NCI-H2171 (cell line): Measurements from ENCODE around the gene GLP1R.
A peak's percentile ranks its signal among the peaks of the same experiment; 100 is the strongest.

Experiments used
- DNase-seq: peaks from one replicate; lab custom pipeline; 2025; lab: John Stamatoyannopoulos, UW

The GLP1R gene

DNA sequence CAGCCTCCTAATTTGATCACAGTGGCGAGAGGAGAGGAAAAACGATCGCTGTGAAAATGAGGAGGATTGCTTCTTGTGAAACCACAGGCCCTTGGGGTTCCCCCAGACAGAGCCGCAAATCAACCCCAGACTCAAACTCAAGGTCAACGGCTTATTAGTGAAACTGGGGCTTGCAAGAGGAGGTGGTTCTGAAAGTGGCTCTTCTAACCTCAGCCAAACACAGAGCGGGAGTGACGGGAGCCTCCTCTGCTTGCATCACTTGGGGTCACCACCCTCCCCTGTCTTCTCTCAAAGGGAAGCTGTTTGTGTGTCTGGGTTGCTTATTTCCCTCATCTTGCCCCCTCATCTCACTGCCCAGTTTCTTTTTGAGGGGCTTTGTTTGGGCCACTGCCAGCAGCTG, 37.7 kb downstream of the GLP1R start:
- no peak for DNase-seq

DNA sequence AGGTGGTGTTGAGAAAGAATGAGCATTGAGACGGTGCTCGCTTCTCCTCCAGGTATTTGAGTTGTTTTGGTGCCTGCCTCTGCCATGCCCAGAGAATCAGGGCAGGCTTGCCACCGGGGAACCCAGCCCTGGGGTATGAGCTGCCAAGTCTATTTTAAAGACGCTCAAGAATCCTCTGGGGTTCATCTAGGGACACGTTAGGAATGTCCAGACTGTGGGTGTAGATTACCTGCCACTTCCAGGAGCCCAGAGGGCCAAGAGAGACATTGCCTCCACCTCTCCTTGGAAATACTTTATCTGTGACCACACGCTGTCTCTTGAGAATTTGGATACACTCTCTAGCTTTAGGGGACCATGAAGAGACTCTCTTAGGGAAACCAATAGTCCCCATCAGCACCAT, 38.1 kb downstream of the GLP1R start:
- no peak for DNase-seq

DNA sequence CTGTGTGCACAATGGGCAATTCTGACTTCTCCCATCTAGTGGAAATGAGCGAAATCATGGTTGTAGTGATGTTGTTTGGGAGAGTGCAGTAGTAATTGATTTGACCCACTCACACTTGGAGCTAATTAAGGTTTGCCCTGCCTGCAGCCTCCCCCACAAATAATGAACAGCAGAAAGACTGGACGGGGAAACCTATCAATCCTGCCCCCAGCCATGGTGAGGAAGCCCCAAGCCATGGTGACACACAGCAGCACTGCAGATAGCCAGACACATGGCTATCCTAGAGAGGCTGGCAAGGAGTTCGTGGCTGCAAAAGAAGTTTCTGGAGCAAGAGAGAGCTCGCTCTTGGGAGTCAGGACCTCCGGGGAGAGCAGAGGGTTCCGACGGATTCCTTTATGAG, 38.6 kb downstream of the GLP1R start:
- no peak for DNase-seq

DNA sequence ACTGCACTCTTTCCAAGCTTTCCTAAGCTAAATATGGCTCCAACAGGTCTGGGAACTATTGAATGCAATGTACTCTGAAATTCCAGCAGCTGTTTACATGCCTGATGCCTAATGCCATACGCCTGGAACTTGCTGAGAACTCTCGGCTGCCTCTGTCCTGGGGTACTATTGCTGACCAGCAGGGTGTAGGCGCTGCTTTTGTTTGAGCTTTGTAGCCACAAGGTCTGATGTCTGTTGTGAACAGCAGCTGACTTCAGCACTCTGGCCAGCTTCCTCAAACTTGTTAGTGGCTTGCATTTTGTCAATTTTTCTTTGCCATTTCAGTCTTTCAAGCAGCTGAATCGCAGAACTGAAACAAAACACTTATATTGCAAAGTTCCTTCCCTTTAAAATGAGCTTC, 39.8 kb downstream of the GLP1R start:
- DNase-seq = no peak

DNA sequence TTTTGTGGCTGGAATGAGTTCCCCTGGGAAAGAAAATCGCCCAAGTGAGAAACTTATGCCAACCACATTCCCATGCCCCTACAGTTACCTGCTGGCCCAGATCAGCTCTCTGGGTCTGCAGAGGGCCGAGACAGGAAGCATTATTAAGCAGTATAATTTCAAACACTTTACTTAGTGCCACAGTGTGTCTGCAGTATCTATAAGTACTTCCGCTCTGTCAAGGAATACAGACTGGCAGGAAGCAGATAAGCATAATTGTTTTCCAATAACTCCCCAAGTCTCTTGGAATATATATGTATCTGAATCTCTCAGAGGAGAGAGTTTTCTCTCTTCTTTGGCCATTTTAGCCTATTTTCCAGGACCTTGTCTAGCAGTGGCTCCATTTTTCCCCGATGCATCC, 41.5 kb downstream of the GLP1R start:
- no peak for DNase-seq

DNA sequence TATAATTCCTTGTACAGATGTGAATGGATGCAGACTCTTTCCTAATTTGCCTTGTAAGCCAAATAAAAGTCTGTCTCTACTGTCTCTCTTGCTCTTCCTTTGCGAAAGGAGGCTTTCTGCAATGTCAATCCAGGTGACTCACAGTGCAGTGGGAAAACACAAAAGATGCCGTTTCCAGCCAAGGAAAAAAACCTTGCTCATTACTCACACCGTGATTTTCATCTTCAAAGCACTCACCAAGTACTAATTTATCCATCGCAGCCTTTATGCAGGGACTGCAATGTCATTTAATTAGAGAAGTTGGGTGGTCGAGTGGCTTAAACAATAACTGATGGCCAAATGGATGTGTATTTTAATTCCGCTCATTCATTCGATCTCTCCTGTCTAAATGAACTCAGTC, 42.6 kb downstream of the GLP1R start:
- no peak for DNase-seq

DNA sequence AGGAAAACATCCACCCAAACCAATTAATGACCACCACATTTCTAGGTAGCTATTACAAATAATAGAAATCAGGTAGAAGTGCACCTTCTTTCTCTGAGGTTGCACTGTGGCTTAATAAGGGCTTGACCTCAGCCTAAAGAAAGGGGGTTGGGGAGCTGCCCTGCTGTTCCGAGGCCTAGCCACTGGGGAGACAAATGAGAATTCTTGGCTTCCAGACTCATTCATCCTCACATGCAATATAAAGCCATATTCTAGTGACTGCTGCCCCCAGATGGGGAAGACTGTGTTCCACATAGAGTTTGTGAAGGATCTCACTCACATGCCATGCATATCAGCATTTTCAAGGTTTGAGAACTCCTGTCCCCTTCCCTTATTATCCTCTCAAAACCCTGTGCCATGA, 43.5 kb downstream of the GLP1R start:
- no peak for DNase-seq

DNA sequence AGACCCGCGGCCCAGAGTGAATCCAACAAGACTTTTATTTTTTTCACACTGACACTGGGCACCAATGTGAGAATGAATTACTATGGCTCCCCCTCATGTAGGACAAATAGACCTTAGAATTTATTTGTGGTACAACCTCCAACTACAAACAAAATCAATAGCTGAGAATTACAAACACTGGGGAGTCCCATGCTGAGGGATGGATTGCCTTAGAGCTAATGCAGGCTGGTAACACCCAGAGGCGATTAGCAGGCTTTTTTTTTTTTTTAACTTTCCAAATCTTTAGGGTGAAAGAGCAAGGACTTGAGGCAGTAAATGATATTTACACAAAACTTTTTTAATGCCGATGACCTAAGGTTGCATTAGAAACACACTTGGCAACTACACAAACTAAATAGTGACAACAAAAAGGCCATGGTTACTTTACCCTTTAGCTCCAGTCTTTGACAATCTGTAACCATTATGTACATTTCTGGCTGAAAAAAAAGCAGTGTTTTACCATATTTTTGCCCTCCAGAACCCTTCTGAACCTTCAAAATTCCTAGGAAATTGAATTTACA, 44.6 kb downstream of the GLP1R start:
- DNase-seq = no peak

DNA sequence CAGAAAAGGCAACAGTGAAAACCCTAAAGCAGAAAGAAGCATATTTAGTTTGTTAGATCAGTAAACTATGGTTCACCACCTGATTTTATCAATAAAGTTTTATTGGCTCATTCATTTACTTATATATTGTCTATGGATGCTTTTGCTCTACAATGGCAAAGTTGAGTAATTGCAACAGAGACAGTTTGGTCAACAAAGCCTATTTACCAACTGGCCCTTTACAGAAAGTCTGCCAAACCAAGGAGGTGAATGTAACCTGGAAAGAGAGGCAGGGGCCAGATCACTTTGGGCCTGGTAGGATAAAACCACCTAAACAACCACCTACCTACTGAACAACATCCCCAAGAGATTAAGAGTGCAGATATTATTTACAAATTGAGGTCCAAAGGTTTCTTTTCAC, 47.0 kb downstream of the GLP1R start:
- no peak for DNase-seq

DNA sequence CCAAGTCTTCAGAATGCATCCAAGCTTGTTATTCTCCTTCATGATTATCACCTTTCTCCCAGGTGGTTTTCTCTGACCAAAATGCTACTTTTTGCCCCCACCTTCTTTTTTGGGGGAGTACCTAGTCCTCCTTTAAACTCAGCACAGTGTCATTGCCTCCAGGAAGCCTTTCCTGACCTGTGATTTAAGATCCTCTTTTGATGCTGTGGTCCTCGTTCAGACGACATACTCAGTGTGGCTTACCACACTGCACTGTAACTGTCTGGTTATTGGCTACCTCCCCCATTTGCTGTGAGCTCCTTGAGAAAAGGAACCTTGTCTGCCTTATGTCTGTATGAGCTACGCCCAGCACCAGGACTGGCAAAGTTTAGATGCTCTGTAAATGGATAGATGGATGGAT, 51.8 kb downstream of the GLP1R start:
- DNase-seq = no peak

DNA sequence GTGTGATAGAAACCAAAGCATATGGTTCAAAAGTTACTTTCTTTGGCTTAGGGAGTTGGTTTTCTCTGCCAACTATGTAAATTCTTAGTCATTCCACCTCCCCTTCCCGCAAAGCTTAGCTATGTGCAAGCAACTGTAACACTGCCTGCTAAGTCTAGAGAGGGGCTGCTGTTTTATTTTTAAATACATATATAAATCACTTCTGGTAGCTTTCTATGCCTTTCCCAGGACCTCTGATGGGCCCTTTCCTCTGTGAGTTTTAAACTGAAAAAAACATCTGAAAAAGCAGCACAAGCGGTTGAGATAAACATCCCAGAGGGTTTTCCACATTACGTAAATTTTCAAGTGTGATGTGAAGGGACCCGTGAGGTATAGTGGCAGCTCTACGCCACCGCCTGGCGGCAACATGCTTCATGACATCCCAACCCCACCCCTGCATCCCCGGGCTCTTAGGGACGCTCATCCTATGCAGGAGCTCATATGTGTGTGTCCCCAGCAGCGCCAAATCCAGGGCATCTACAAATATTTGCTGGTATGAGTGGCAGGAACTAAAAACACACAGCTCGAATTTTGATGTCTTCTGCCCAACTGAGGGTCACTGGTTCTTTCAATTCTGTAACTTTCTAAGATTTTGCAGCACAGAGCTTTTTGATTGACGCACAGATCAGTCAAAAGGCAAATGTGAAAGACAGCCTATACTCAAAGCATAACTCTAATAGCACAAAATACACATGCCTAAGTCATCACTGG, 53.7 kb downstream of the GLP1R start:
- no peak for DNase-seq

DNA sequence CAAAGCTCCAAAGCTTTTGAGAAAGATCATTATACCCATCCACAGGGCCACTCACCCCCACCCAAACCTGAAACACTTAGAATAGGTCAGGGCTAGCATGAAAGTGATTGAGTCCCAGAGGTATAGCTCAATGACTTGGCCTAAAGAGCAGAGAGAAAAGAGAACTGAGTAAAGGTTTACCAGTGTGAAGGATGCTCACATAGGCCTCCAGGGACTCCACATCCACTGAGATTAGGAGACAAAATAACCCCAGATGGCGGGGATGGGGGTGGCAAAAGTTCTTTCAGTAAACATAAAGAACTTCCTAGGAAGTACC, 54.2 kb downstream of the GLP1R start:
- no peak for DNase-seq

DNA sequence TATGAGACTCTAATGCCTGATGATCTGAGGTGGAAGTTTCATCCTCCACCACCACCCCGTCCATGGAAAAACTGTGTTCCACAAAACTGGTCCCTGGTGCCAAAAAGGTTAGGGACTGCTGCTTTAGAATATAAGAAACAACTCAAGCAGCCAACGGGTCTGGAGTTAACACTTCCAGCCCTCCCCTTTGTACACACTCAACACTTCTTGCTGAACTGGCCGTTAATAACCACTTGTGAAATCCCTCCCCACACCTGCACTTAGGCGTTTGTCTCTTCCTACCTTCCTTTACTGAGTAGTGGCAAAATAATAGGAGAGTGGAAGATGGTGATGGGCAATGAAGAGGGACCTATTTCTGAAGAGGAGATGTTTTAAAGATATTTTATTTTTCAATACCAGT, 55.9 kb downstream of the GLP1R start:
- no peak for DNase-seq

DNA sequence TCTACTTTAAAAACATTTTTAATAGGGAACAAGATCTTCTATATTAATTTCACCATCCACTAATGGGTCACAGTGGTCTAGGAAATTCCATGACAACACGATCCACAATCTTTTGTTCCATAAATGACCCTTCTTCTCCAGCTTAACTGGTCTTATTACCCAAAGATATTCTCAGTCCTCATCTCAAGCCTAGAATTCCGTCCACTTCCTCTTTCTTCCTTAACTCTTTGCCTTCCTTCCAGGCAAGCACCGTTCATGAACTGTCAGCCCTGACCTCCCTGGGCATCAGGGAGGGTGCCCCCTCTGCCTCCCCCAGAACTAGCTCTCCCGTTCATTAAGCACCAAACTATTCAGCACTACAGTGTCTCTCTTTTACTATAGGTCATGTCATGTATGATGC, 58.5 kb downstream of the GLP1R start:
- no peak for DNase-seq

DNA sequence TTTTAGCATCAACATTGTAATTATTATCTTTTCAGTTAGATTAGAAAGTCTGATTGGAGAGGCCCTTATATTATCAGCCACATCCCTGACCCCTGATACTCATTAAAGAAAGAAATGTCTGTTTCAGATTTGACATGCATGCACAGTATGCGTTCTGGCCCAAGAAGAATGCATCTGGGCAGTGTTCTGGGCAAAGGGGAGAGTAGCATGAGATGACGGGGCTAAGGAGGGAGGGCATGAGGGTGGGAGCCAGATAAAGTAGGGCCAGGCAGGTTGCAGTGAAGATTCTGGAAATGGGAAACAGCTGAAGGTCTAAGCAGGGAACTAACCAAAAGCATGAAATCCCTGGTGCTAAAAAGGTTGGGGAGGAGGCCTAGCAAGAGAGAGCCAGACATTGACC, 59.1 kb downstream of the GLP1R start:
- no peak for DNase-seq

DNA sequence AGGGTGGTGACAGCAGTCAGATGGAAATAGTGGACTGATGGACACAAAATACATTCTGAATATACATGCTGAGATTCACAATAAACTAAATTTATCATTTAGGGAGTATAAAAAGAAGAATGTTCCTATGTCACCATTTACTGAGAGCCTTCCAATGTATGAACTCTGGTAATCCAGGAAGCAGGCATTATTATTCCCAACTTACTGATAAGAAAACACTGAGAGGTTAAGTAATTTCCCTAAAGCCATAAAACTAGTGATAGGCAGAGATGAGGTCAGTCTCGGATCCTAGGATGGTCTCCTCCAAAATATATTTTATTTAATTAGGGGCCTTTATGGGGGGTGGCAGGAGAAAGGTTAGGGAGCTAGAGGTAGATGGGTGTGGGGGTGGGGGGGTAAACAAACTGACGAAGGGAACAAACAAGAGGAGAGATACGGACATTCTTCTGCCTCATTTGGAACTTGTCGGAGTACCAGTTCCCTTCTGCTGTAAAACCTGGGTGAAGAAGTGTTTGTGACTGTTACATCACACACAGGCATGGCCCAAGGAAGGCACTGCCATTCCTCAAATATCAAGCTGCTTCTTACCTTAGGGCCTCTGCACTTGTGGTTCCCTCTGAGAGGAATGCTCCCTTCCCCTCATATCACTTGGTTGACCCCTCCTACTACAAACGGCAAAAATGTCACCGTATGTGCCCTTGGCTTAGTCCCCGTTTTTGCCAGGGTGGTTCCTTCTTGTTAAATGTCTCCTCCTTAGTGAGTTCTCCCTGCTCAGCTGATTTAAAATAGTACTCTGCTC, 59.7 kb downstream of the GLP1R start:
- DNase-seq = no peak

DNA sequence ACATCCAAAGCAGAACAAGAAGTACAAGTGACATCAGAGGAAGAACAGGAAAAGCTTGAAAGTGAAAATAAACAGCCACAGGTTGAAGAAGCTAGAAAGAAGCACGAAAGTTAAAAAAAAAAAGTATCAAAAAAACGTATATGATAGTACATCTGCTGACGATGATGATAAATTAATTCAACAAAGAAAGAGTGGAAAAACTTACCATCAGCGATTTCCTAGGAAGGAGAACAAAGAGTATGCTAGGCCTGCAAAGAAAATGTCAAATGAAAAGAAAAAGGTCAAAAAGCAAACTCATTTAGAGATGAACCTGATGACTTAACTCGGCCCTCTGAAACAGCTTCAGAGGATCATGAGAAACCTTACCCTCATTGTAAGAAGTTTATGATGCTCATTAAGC, 62.7 kb downstream of the GLP1R start:
- no peak for DNase-seq

DNA sequence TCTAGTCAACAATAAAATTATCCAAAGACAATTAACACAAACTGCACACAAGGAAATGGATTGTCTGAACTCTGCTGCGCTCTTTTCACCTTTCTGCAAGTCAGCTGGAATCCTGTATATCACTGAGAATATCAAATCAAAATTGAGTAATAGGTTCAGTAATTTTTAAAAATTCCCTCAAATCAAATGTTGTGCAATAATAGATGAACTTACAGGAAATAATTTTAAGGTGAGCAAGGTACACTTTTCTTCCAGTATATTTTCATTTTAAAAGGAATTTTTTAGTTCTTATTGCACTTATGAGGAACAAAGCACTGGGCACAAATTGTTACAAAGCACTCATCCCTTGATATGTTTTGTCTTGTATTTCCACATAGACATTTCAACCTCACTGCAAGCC, 65.2 kb downstream of the GLP1R start:
- DNase-seq = no peak

DNA sequence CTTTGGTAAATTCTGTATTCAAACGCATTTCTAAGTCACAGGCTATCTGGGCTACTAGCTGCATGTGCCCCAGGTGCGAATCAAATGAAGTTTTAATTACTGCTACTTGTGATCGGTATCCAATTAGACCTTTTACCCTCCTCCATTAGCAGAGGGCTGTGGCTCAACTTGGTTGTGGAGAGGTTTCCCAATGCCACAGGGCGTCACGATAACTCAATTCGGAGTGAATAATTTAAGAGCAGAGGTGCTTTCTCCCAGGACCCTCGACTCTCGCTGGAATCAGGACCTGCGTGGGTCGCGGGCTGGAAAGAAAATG, 65.8 kb downstream of the GLP1R start:
- DNase-seq = no peak

DNA sequence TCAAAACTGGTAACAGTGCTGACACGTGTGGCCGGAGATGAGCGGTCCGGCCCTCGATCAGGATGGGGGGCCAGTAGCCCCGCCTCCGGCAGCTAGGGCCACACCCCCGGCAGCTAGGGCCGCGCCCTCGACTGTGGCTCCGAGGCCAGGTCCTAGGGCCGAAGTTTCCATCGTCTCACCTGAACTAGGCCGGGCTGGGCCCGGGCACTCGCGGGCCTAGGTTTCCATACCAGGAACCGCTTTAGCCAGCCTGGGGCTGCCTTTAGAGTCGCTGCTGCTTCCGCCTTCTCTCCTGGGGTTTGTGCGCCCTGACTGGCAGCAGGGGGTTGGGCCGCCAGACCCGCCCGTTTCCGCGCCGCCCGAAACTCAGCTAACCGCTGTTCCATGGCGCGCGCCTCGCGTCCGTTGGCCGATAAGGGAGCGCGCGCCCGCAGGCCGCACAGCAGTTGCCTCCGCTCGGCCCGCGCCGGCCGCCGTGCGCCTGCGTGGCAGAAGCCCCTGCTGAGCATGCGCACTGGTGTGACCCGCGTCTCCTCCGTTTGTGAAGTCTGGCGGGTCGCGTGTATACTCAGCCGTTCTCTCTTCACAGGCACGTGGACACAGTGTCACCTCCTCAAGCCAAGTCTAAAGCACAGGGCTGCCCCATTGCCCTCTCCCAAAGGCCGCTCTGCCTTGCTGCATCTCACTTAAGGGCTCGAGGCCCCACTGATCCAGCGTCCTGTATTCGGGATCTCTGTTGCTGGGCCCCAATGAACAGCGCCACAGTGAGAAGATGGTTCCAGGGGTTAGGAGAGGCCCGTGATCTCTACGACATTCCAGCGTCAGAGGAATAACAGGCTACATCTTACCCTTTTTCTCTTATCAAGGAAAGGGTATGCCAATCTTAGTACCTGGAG, 66.4 kb downstream of the GLP1R start, which contains the start of gene SAYSD1:
TSS of gene SAYSD1 (minus strand) at position 483 of the 896 bp plus-strand sequence. CDS start at position 386, 97 bp downstream.
- peak; percentile 95 for DNase-seq

DNA sequence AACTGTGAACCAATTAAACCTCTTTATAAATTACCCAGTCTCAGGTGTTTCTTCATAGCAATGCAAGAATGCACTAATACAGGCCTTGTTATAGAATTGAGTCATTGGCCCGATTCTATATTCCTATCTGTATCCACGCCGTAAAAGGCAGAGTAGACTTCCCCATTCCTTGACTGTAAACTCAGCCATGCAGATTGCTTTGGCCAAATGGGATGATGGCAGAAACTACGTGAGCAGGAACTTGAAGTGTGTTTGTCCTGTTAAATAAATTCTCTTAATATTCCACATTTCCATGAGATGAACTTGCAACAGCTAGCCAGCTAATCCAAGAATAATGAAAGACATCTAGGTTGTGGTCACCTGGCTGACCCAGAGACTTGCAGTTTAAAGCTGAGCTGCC, 70.3 kb downstream of the GLP1R start:
- DNase-seq = no peak

DNA sequence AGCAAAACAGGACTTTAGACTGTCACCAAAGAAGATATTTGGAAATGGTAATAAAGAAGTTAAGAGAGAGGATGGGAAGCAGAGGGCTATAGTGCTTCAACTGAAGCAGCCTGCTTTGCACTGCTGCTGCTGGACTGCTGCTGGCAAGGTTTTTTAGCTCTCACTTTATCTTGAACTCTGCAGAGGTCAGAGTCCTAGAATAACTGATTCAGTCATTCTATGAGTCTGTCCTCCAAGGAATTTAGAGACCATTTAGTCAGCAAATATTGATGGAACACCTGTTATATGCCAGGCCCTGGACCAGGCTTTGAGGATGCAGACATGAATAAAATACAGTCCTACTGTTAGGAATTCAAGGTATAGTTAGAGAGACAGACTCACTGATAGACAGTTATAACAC, 75.5 kb downstream of the GLP1R start:
- DNase-seq = no peak

DNA sequence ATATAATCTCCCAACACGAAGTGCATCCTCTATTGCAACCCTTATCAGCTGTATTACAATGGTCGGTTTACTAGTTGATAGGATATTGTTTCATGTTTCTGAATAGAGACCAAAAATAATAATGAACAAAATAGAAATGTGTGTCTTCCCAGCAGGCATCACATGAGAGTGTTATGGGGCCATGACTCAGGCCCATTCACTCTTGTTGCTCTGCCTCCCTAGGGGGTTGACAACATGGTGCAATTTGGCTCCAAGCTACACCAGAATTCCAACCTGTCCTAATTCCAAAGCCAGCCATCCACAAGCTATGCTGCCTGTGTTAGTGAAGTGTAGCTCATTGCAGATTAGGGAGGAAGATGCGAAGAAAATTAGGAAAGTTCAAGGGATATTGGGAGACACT, 79.5 kb downstream of the GLP1R start:
- no peak for DNase-seq
